SK-N-SH (cell line): Measurements from ENCODE around the gene PBLD. TPM values are rescaled to one million over a fixed set of nuclear protein-coding genes. Genes with fewer than 3 reads are reported as not detected.
A peak's percentile ranks its signal among the peaks of the same experiment; 100 is the strongest.

Source experiments
- CTCF ChIA-PET: fragments of 300-600, 350-600 bp; formaldehyde crosslinking; extraction: SDS; loops from one replicate; lab custom pipeline; 2021; lab: Yijun Ruan, JAX
- POLR2A ChIA-PET: fragments of 350-600 bp; sonication (Branson Sonifier 250); formaldehyde crosslinking; extraction: SDS; loops from one replicate; lab custom pipeline; 2020; ENCODE audit warnings: antibody characterized with exemption, inconsistent platforms; lab: Yijun Ruan, JAX
- DNase-seq: peaks from one replicate; pipeline ENCODE4 v3.0.0; 2012
- H2AFZ ChIP-seq: fragments of 200-600 bp; sonication (generic); 2 replicates; pipeline ENCODE4 v1.8.1; 2016; ENCODE audit warnings: antibody characterized with exemption, mild to moderate bottlenecking, low read depth
- H3F3A ChIP-seq: fragments of 200-600 bp; sonication (generic); replicated peaks from 2 replicates; pipeline ENCODE3; 2016; ENCODE audit warnings: antibody characterized with exemption, mild to moderate bottlenecking; ENCODE audit not compliant: insufficient read depth
- H3K27ac ChIP-seq, 2 experiments: fragments of 200-500 bp in 1 of 2; fragments of 200-600 bp in 1 of 2; sonication (Bioruptor generic) in 1 of 2; sonication (generic), shearing (Covaris generic) in 1 of 2; 2 replicates each; pipeline versions ENCODE4 v1.5.1 to v1.6.1; 2014 to 2016; ENCODE audit warnings: low read depth in 2 of 2, inconsistent platforms in 1 of 2, low read length in 1 of 2, mild to moderate bottlenecking in 1 of 2, mixed read lengths in 1 of 2
- H3K27me3 ChIP-seq: fragments of 200-600 bp; sonication (generic), shearing (Covaris generic); 2 replicates; pipeline ENCODE4 v1.6.1; 2016; ENCODE audit warnings: mixed run types; ENCODE audit not compliant: insufficient read depth
- H3K36me3 ChIP-seq, 2 experiments: fragments of 200-500 bp in 1 of 2; fragments of 200-600 bp in 1 of 2; sonication (Bioruptor generic) in 1 of 2; sonication (generic) in 1 of 2; replicated peaks in 1 of 2; 2 replicates each; pipeline versions ENCODE3 to v1.5.1; 2014 to 2016; ENCODE audit warnings: low read length in 1 of 2, mild to moderate bottlenecking in 1 of 2; ENCODE audit not compliant: insufficient read depth in 2 of 2, control insufficient read depth in 1 of 2
- H3K4me1 ChIP-seq, 2 experiments: fragments of 200-500 bp in 1 of 2; fragments of 200-600 bp in 1 of 2; sonication (Bioruptor generic) in 1 of 2; sonication (generic), shearing (Covaris generic) in 1 of 2; 2 replicates each; pipeline versions ENCODE4 v1.5.1 to v1.6.1; 2014 to 2016; ENCODE audit warnings: low read depth in 1 of 2, low read length in 1 of 2, mixed run types in 1 of 2; ENCODE audit not compliant: insufficient read depth in 2 of 2, control insufficient read depth in 1 of 2
- H3K4me2 ChIP-seq: fragments of 200-600 bp; sonication (generic), shearing (Covaris generic); 2 replicates; pipeline ENCODE4 v1.6.1; 2017; ENCODE audit warnings: mixed run types
- H3K4me3 ChIP-seq, 2 experiments: fragments of 200-500 bp in 1 of 2; fragments of 200-600 bp in 1 of 2; sonication (Bioruptor generic) in 1 of 2; sonication (generic), shearing (Covaris generic) in 1 of 2; 2 replicates each; pipeline versions ENCODE4 v1.5.1 to v1.8.1; 2014 to 2016; ENCODE audit warnings: low read depth in 2 of 2, inconsistent platforms in 1 of 2, low read length in 1 of 2, mild to moderate bottlenecking in 1 of 2, mixed read lengths in 1 of 2, moderate library complexity in 1 of 2
- H3K79me2 ChIP-seq: fragments of 200-600 bp; sonication (generic); 2 replicates; pipeline ENCODE4 v1.8.1; 2017; ENCODE audit warnings: mild to moderate bottlenecking; ENCODE audit not compliant: insufficient read depth
- H3K9ac ChIP-seq: fragments of 200-600 bp; sonication (generic); 2 replicates; pipeline ENCODE4 v1.6.1; 2017; ENCODE audit warnings: mixed run types
- H3K9me2 ChIP-seq: fragments of 200-600 bp; sonication (generic); 2 replicates; pipeline ENCODE4 v1.6.1; 2017; ENCODE audit warnings: mixed run types
- H3K9me3 ChIP-seq: fragments of 200-600 bp; sonication (generic); 2 replicates; pipeline ENCODE4 v1.6.1; 2017; ENCODE audit warnings: mixed run types, mild to moderate bottlenecking, moderate library complexity
- H4K20me1 ChIP-seq: fragments of 200-600 bp; sonication (generic); 2 replicates; pipeline ENCODE4 v1.6.1; 2017; ENCODE audit warnings: mild to moderate bottlenecking, mixed run types; ENCODE audit not compliant: insufficient read depth
- EP300 ChIP-seq, 2 experiments: IDR thresholded peaks; 2 replicates each; pipeline versions ENCODE4 v1.4.0 to v1.6.1; 2012; ENCODE audit warnings: borderline replicate concordance in 1 of 2, low read depth in 1 of 2, low read length in 1 of 2
- EZH2phosphoT487 ChIP-seq: fragments of 200-600 bp; sonication (generic); IDR thresholded peaks from 2 replicates; pipeline ENCODE4 v1.6.1; 2017; ENCODE audit warnings: low read depth, mixed run types, mild to moderate bottlenecking, antibody characterized with exemption, moderate library complexity, borderline replicate concordance
- FOXJ3 ChIP-seq: sonication (generic); formaldehyde crosslinking; IDR thresholded peaks from 2 replicates; pipeline ENCODE4 v1.5.1; 2020; ENCODE audit warnings: mild to moderate bottlenecking, missing genetic modification reagents
- FOXM1 ChIP-seq: IDR thresholded peaks from 2 replicates; pipeline ENCODE4 v1.4.0; 2012; ENCODE audit warnings: low read depth, mild to moderate bottlenecking
- GATA2 ChIP-seq: sonication (generic); formaldehyde crosslinking; IDR thresholded peaks from 2 replicates; pipeline ENCODE4 v1.5.0; 2020; ENCODE audit warnings: mild to moderate bottlenecking, missing genetic modification reagents
- JUND ChIP-seq: IDR thresholded peaks from 2 replicates; pipeline ENCODE4 v1.4.0; 2012
- NFIC ChIP-seq: IDR thresholded peaks from 2 replicates; pipeline ENCODE4 v1.4.0; 2012; ENCODE audit warnings: borderline replicate concordance
- NRF1 ChIP-seq: IDR thresholded peaks from 2 replicates; pipeline ENCODE4 v1.6.1; 2012; ENCODE audit warnings: low read depth, mild to moderate bottlenecking, low read length
- POLR2AphosphoS5 ChIP-seq: IDR thresholded peaks from 2 replicates; pipeline ENCODE4 v1.6.1; 2012; ENCODE audit warnings: low read depth, low read length
- RCOR1 ChIP-seq: fragments of 150-350 bp; IDR thresholded peaks from 2 replicates; pipeline ENCODE4 v1.6.1; 2017; ENCODE audit warnings: antibody characterized with exemption, low read length
- RFX5 ChIP-seq: IDR thresholded peaks from 2 replicates; pipeline ENCODE4 v1.6.1; 2012; ENCODE audit warnings: mild to moderate bottlenecking, improper control_type of control experiment, low read length
- SIN3A ChIP-seq: IDR thresholded peaks from 2 replicates; pipeline ENCODE4 v1.6.1; 2012; ENCODE audit warnings: low read depth, mild to moderate bottlenecking, low read length, moderate library complexity, borderline replicate concordance
- TCF12 ChIP-seq: IDR thresholded peaks from 2 replicates; pipeline ENCODE4 v1.4.0; 2012
- TEAD4 ChIP-seq: IDR thresholded peaks from 2 replicates; pipeline ENCODE4 v1.4.0; 2012; ENCODE audit warnings: mild to moderate bottlenecking, borderline replicate concordance; ENCODE audit not compliant: insufficient read depth
- USF2 ChIP-seq: fragments of 150-350 bp; IDR thresholded peaks from 2 replicates; pipeline ENCODE4 v1.6.1; 2017; ENCODE audit warnings: antibody characterized with exemption, low read length, low read depth, borderline replicate concordance
- whole genome bisulfite sequencing: methylation state at CpG from one replicate; pipeline ENCODE4 v1.1.6; 2017; ENCODE audit warnings: low lambda C conversion rate; 5-methylcytosine and 5-hydroxymethylcytosine counted together
- polyA plus RNA-seq, 3 experiments: library from polyadenylated mRNA; depleted of rRNA; stranded (reverse); fragments of >200 nt; gene quantifications; 2 replicates each; pipeline ENCODE4 v1.2.3, GENCODE V29; 2012
- TF ChIP-seq, protein P1 (sequence below): IDR thresholded peaks from 2 replicates; pipeline ENCODE4 v1.6.1; 2012; ENCODE audit warnings: mild to moderate bottlenecking, low read depth, low read length, moderate library complexity

Gene PBLD
- polyA plus RNA-seq, 1 of the 3 experiments (the other 2 are of a cell fraction) = 0.94 TPM

DNA sequence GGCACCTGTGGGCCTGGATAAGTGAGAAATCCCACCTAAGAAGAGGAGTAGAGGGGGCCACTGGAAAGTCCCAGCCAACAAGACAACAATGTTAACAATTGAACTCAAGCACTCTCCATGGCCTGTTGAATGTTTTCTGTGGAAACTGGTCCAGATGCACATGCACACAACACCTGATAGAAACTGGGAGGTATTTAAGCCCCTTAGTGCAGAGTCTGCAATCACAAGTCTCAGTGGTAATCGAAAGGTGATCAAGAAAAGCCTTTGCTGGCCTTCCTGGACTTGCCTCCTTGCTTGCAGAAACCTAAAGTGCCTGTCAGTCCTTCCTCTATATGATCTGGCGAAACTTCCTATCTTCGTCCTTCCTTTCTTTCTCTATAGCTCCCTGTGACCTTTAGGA lies 31.4 kb downstream of the PBLD start:
- Histone ChIP-seq H3K9ac (no peak overlapping the region), H3K27me3 (no peaks in the 10 kb centered on the region), H3K79me2 (no peaks in the 10 kb centered on the region), H3K9me2 (no peaks in the 10 kb centered on the region; the same call in 1 of the 2 replicates), H3K27ac (no peak overlapping the region), H3K4me3 (no peak overlapping the region), H2AFZ (no peak overlapping the region), H3K36me3 (no peaks in the 10 kb centered on the region), H3K4me2 (no peak overlapping the region), H4K20me1 (no peaks in the 10 kb centered on the region), H3K4me1 (peaks cover 7 to 14% of the 10 kb centered on the region in 2 experiments; a peak in 2 of 4 replicates), H3K9me3 (no peaks in the 10 kb centered on the region), H3F3A (peaks cover 7% of the 10 kb centered on the region)
- ChIA-PET POLR2A (no interaction called here), CTCF (interaction anchor here (0.6 to 5.6 kb wide), 43 partner anchors 8 to 604 kb away, joined by 3 to 111 read pairs (median 4); partner anchors contain the start of genes ATOH7, HNRNPH3 and PBLD)
- WGBS = 72% methylated on average over 3 of the region's 3 CpGs
- no peak for DNase-seq
- TF ChIP-seq USF2 (no peak), NRF1 (no peak)

- 64% methylated on average over 9 of the region's 9 CpGs for WGBS
- Histone ChIP-seq H2AFZ (no peak overlapping the region), H3K27ac (peak overlapping the region in 1 of 2 experiments; percentile 35; a peak in 2 of 4 replicates), H3K27me3 (no peaks in the 10 kb centered on the region), H3K9me2 (no peaks in the 10 kb centered on the region), H3K9me3 (no peaks in the 10 kb centered on the region), H4K20me1 (no peaks in the 10 kb centered on the region), H3K9ac (no peak overlapping the region), H3K79me2 (no peaks in the 10 kb centered on the region), H3K4me3 (no peak overlapping the region), H3F3A (no peaks in the 10 kb centered on the region), H3K4me1 (peaks cover 7 to 17% of the 10 kb centered on the region in 2 experiments; a peak in 2 of 4 replicates), H3K36me3 (no peaks in the 10 kb centered on the region), H3K4me2 (no peak overlapping the region)
- TF ChIP-seq TCF12 = peak; percentile 68
- no peak for TF ChIP-seq RCOR1
- ChIA-PET POLR2A (no interaction called here), CTCF (interaction anchor here (1.4 kb wide), 1 partner anchor 85 kb away, joined by 4 read pairs; no protein-coding TSS in a partner anchor)
- DNase-seq = peak; percentile 12
These were observed 35.7 kb downstream of the PBLD start for GRCh38 chr10:68296843-68297663.

- POLR2A ChIA-PET = no interaction called here
- Histone ChIP-seq H2AFZ (no peak overlapping the region), H3K36me3 (no peaks in the 10 kb centered on the region), H4K20me1 (no peaks in the 10 kb centered on the region), H3K9me2 (no peaks in the 10 kb centered on the region), H3K79me2 (no peaks in the 10 kb centered on the region), H3K27ac (no peak overlapping the region), H3F3A (no peaks in the 10 kb centered on the region), H3K9me3 (no peaks in the 10 kb centered on the region), H3K27me3 (no peaks in the 10 kb centered on the region), H3K4me3 (no peak overlapping the region), H3K9ac (no peak overlapping the region), H3K4me1 (no peaks in the 10 kb centered on the region), H3K4me2 (no peak overlapping the region)
- CTCF ChIA-PET = interaction anchor here (1.2 kb wide), 1 partner anchor 16 kb away, joined by 3 read pairs; no protein-coding TSS in a partner anchor
- DNase-seq = no peak
- TF ChIP-seq POLR2AphosphoS5 = no peak
- TF ChIP-seq RFX5 = no peak
- no peak for TF ChIP-seq JUND
- TF ChIP-seq FOXJ3 (CRISPR knock-in tag) = no peak
- TF ChIP-seq, protein P1, sequence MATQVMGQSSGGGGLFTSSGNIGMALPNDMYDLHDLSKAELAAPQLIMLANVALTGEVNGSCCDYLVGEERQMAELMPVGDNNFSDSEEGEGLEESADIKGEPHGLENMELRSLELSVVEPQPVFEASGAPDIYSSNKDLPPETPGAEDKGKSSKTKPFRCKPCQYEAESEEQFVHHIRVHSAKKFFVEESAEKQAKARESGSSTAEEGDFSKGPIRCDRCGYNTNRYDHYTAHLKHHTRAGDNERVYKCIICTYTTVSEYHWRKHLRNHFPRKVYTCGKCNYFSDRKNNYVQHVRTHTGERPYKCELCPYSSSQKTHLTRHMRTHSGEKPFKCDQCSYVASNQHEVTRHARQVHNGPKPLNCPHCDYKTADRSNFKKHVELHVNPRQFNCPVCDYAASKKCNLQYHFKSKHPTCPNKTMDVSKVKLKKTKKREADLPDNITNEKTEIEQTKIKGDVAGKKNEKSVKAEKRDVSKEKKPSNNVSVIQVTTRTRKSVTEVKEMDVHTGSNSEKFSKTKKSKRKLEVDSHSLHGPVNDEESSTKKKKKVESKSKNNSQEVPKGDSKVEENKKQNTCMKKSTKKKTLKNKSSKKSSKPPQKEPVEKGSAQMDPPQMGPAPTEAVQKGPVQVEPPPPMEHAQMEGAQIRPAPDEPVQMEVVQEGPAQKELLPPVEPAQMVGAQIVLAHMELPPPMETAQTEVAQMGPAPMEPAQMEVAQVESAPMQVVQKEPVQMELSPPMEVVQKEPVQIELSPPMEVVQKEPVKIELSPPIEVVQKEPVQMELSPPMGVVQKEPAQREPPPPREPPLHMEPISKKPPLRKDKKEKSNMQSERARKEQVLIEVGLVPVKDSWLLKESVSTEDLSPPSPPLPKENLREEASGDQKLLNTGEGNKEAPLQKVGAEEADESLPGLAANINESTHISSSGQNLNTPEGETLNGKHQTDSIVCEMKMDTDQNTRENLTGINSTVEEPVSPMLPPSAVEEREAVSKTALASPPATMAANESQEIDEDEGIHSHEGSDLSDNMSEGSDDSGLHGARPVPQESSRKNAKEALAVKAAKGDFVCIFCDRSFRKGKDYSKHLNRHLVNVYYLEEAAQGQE = no peak
- no peak for TF ChIP-seq FOXM1
- no peak for TF ChIP-seq NFIC
- no peak for TF ChIP-seq GATA2 (CRISPR knock-in tag)
- no peak for TF ChIP-seq NRF1
- TF ChIP-seq TEAD4 = no peak
- TF ChIP-seq EZH2phosphoT487 = no peak
- TF ChIP-seq SIN3A = no peak
- no peak for TF ChIP-seq EP300 (IDR thresholded peaks at IDR 0.05; ENCODE audit: borderline replicate concordance in 1 of 2, low read depth in 1 of 2, low read length in 1 of 2)
These were observed 42.0 kb downstream of the PBLD start for GRCh38 chr10:68290736-68291135.
